ENCODE data around the gene MIA2. TPM values are rescaled to one million over a fixed set of nuclear protein-coding genes. Genes with fewer than 3 reads are reported as not detected.
"Not testable (repeated sequence)": the region's sequence is repeated elsewhere in the genome, so short reads cannot be mapped to it uniquely, and the experiment has no call there.

Gene MIA2
- total RNA-seq, 1 experiment from 2014 or later, result 15.0 TPM

DNA sequence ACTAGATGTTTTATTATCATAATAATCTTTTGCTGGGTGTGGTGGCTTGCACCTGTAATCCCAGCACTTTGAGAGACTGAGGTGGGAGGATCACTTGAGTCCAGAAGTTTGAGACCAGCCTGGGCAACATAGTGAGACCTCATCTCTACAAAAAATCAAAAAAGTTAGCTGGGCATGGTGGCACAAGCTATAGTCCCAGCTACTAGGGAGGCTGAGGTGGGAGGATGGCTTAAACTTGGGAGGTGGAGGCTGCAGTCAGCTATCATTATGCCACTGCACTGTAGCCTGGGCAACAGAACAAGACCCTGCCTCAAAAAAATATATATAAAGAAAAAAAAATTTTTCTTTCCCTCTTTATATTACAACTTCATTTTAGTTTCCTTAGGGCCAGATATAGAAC is 1.8 kb downstream of the MIA2 start:
- H3K4me3 Mint-ChIP-seq; H3K4me1 ChIP-seq (ENCODE audit: insufficient read depth, low read length); H3K23ac ChIP-seq (ENCODE audit: insufficient read length, low read depth, low read length); H2BK12ac ChIP-seq (ENCODE audit: insufficient read length, low read depth, low read length); H3K4me1 Mint-ChIP-seq; H3K23me2 ChIP-seq (ENCODE audit: insufficient read length, low read depth, low read length, poor library complexity, severe bottlenecking); H3K4ac ChIP-seq (ENCODE audit: low read depth, low read length); DNase-seq; H2AFZ ChIP-seq (ENCODE audit: low read length); H3K79me2 ChIP-seq (ENCODE audit: insufficient read depth, low read length); H3K27me3 ChIP-seq (ENCODE audit: insufficient read depth, low read length); H3K36me3 Mint-ChIP-seq (ENCODE audit: insufficient read depth in 1 of 3, low read depth in 3 of 3); H3T11ph ChIP-seq (ENCODE audit: low read length); H2BK5ac ChIP-seq (ENCODE audit: insufficient read length, low read length); H2BK120ac ChIP-seq (ENCODE audit: low read depth, low read length, poor library complexity, severe bottlenecking); H3K27me3 Mint-ChIP-seq (ENCODE audit: low read depth); H3K4me2 ChIP-seq (ENCODE audit: insufficient read depth, insufficient read length, low read length); H3K56ac ChIP-seq (ENCODE audit: insufficient read length, low read depth, low read length); H3K18ac ChIP-seq (ENCODE audit: insufficient read length, low read depth, low read length); H3K27ac Mint-ChIP-seq; H2AK5ac ChIP-seq (ENCODE audit: insufficient read length, low read length); H3K27ac ChIP-seq (ENCODE audit: insufficient read length, low read depth, low read length); H3K9me3 ChIP-seq (ENCODE audit: control insufficient read depth, low read depth, low read length); H3K9ac ChIP-seq (ENCODE audit: extremely low read depth, insufficient read length, low read length); H2BK15ac ChIP-seq (ENCODE audit: low read depth, low read length); H4K20me1 ChIP-seq (ENCODE audit: control insufficient read depth, insufficient read depth, insufficient read length); H3K9me3 Mint-ChIP-seq; H3K14ac ChIP-seq (ENCODE audit: insufficient read depth, low read length); H3K79me1 ChIP-seq (ENCODE audit: insufficient read depth, low read depth, low read length, poor library complexity, severe bottlenecking); H2BK20ac ChIP-seq (ENCODE audit: low read depth, low read length, poor library complexity, severe bottlenecking); H4K8ac ChIP-seq (replicated peaks; ENCODE audit: insufficient read length, low read depth, low read length); H4K91ac ChIP-seq (ENCODE audit: insufficient read length, low read depth, low read length); H4K5ac ChIP-seq (ENCODE audit: insufficient read length, low read depth, low read length): not testable (repeated sequence)
